ENCODE results near the gene ITCH.

The ITCH gene

DNA sequence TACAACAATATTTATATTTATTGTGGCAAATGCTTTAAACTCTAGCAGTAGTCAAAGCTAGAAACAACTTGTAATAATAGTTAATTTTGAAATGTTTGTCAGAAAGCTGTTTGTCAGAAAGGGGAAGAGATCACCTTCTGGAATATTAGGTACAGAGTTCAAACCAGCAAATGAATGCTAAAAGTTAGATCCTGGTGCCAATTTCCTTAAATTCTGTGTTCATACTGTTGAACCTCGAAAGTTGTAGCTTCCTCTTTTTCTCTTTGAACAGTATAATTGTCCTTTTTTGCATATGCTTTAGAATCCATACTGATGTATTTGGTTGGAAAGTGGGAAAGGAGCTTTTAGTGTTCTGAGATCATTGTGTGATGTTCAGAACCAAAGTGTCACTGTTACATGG, 22.4 kb downstream of the ITCH start:
- TF ChIP-seq, protein P1, sequence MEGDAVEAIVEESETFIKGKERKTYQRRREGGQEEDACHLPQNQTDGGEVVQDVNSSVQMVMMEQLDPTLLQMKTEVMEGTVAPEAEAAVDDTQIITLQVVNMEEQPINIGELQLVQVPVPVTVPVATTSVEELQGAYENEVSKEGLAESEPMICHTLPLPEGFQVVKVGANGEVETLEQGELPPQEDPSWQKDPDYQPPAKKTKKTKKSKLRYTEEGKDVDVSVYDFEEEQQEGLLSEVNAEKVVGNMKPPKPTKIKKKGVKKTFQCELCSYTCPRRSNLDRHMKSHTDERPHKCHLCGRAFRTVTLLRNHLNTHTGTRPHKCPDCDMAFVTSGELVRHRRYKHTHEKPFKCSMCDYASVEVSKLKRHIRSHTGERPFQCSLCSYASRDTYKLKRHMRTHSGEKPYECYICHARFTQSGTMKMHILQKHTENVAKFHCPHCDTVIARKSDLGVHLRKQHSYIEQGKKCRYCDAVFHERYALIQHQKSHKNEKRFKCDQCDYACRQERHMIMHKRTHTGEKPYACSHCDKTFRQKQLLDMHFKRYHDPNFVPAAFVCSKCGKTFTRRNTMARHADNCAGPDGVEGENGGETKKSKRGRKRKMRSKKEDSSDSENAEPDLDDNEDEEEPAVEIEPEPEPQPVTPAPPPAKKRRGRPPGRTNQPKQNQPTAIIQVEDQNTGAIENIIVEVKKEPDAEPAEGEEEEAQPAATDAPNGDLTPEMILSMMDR (IDR thresholded peaks at IDR 0.05; ENCODE audit: low read depth, low read length, missing control alignments), result no peak
- no peak overlapping the region for H3K4me3 ChIP-seq (ENCODE audit: low read depth, low read length)
- DNase-seq (ENCODE audit: low read depth), result no peak
- in situ Hi-C loops (cut with HindIII; ENCODE audit: low sequenced_read_pairs), result no loop called here

DNA sequence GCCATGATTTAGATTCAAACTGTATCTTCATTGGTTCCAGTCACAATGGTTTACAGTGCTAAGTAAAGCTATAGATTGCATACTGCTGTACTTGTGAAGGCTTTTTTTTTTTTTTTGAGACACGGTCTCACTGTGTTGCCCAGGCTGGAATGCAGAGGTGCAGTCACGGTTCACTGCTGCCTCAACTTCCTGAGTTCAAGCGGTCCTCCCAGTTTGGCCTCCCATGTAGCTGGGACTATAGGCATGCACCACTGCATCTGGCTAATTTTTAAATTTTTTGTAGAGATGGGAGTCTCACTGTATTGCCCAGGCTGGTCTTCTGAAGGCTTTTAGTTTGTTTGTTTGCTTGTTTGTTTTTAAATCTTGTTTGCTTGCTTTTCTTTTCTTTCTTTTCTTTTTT, 24.9 kb downstream of the ITCH start:
- no peak overlapping the region for H3K4me3 ChIP-seq (ENCODE audit: low read depth, low read length)
- TF ChIP-seq, protein P1 (IDR thresholded peaks at IDR 0.05; ENCODE audit: low read depth, low read length, missing control alignments), result no peak
- in situ Hi-C loops (cut with HindIII; ENCODE audit: low sequenced_read_pairs), result no loop called here
- no peak for DNase-seq (ENCODE audit: low read depth)

GRCh38 chr20:34388678-34389077, 25.6 kb downstream of the ITCH start:
- H3K4me3 ChIP-seq (ENCODE audit: low read depth, low read length), result no peak overlapping the region
- in situ Hi-C loops (cut with HindIII; ENCODE audit: low sequenced_read_pairs), result no loop called here
- TF ChIP-seq, protein P1 (IDR thresholded peaks at IDR 0.05; ENCODE audit: low read depth, low read length, missing control alignments), result no peak
- DNase-seq (ENCODE audit: low read depth), result no peak

- TF ChIP-seq, protein P1 (IDR thresholded peaks at IDR 0.05; ENCODE audit: low read depth, low read length, missing control alignments), result no peak
- in situ Hi-C loops (cut with HindIII; ENCODE audit: low sequenced_read_pairs), result no loop called here
- no peak overlapping the region for H3K4me3 ChIP-seq (ENCODE audit: low read depth, low read length)
- no peak for DNase-seq (ENCODE audit: low read depth)
Measured at GRCh38 chr20:34389206-34389953, 26.3 kb downstream of the ITCH start.

DNA sequence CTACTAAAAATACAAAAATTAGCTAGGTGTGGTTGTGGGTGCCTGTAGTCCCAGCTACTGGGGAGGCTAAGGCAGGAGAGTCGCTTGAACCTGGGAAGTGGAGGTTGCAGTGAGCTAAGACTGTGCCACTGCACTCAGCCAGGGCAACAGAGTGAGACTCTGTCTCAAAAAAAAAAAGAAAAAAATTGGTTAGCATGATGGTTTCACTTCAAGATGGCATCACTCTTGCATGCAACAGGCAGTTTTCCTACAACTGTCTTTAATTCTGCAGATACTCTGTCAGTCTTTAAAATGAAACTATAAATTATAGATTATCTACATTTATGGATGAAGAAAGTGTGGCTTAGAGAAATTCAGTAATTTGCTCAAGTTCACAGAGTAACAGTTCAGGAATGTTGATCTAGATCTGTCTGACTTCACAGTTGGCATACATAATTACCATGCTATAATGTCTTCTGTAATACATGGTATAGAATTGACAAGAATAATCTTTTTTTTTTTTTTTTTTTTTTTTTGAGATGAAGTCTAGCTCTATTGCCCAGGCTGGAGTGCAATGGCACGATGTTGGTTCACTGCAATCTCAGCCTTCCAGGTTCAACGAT, 27.0 kb downstream of the ITCH start:
- no peak for DNase-seq (ENCODE audit: low read depth)
- H3K4me3 ChIP-seq (ENCODE audit: low read depth, low read length), result no peak overlapping the region
- TF ChIP-seq, protein P1 (IDR thresholded peaks at IDR 0.05; ENCODE audit: low read depth, low read length, missing control alignments), result no peak
- in situ Hi-C loops (cut with HindIII; ENCODE audit: low sequenced_read_pairs), result no loop called here

DNA sequence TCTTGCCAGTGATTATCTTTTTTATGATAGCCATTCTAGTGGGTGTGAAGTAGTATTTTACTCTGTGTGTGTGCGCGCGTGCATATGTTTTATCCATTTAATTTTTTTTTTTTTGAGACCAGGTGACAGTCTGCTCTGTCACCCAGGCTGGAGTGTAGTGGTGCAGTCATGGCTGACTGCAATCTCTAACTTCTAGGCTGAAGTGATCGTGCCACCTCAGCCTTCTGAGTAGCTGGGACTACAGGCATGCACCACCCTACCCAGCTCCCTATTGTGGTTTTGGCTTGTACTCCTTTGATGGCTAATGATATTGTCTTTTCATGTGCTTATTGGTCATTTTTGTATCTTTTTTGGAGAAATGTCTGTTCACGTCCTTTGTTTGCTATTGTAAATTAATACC, 33.3 kb downstream of the ITCH start:
- TF ChIP-seq, protein P1 (IDR thresholded peaks at IDR 0.05; ENCODE audit: low read depth, low read length, missing control alignments), result no peak
- in situ Hi-C loops (cut with HindIII; ENCODE audit: low sequenced_read_pairs), result no loop called here
- H3K4me3 ChIP-seq (ENCODE audit: low read depth, low read length), result no peak overlapping the region
- no peak for DNase-seq (ENCODE audit: low read depth)
